ENCODE measurements around the gene PPIH. TPM values are rescaled to one million over a fixed set of nuclear protein-coding genes. Genes with fewer than 3 reads are reported as not detected.
"Not testable (repeated sequence)": the region's sequence is repeated elsewhere in the genome, so short reads cannot be mapped to it uniquely, and the experiment has no call there.

PPIH gene
- total and polyA plus RNA-seq, 4 donors, result 7.9 to 16.3 (median 13.0) TPM

GRCh38 chr1:42725820-42726219, 67.6 kb downstream of the PPIH start:
- not testable (repeated sequence) for H3K9me3 ChIP-seq (ENCODE audit: control insufficient read depth in 4 of 4, low read length in 3 of 4); DNase-seq (ENCODE audit: low spot score); H3K4me3 ChIP-seq (ENCODE audit: low read depth in 1 of 3, low read length in 3 of 3); H3K9ac ChIP-seq (ENCODE audit: low read depth in 1 of 2, low read length in 2 of 2); H3K4me1 ChIP-seq (ENCODE audit: control insufficient read depth in 4 of 4, insufficient read depth in 4 of 4, low read length in 3 of 4); H3K27me3 ChIP-seq (ENCODE audit: control insufficient read depth in 4 of 4, insufficient read depth in 4 of 4, low read length in 3 of 4); H3K36me3 ChIP-seq (ENCODE audit: control insufficient read depth in 4 of 4, insufficient read depth in 3 of 4, low read depth in 1 of 4, low read length in 3 of 4); H3K27ac ChIP-seq (ENCODE audit: low read depth in 1 of 2, low read length in 2 of 2)
- WGBS, result 97% methylated on average over 4 of the region's 4 CpGs

Other genes with a start within 250 kb of the PPIH start
- gene ZMYND12, start 202.4 kb upstream of the PPIH start, total RNA-seq, result 1 to 10 TPM; 2.1 to 3.0 TPM
- gene ZMYND12, start 202.4 kb upstream of the PPIH start, polyA plus RNA-seq, result 1 to 10 TPM; 1.3 to 2.0 TPM
- 10 to 100 TPM; 22.2 to 22.4 TPM for gene PPCS, start 201.9 kb upstream of the PPIH start, total RNA-seq
- gene PPCS, start 201.9 kb upstream of the PPIH start, polyA plus RNA-seq, result 10 to 100 TPM; 49.7 to 65.4 TPM
- gene CCDC30, start 195.1 kb upstream of the PPIH start, total RNA-seq, result 1 to 10 TPM; 1.7 to 2.0 TPM
- gene CCDC30, start 195.1 kb upstream of the PPIH start, polyA plus RNA-seq, result under 1 TPM; 0.07 to 0.93 TPM
- 100 to 1,000 TPM; 164 to 530 TPM for gene YBX1, start 24.0 kb downstream of the PPIH start, total RNA-seq
- 100 to 1,000 TPM; 107 to 244 TPM for gene YBX1, start 24.0 kb downstream of the PPIH start, polyA plus RNA-seq
- 1 to 10 TPM in 1 of 2 donors, not detected in 1; 5.1 TPM for gene CLDN19, start 81.8 kb downstream of the PPIH start, total RNA-seq
- under 1 TPM in 1 of 2 donors, not detected in 1; 0.14 TPM for gene CLDN19, start 81.8 kb downstream of the PPIH start, polyA plus RNA-seq
- 10 to 100 TPM; 24.5 to 28.0 TPM for gene P3H1, start 108.6 kb downstream of the PPIH start, total RNA-seq
- 10 to 100 TPM; 14.9 to 20.9 TPM for gene P3H1, start 108.6 kb downstream of the PPIH start, polyA plus RNA-seq
- gene C1orf50, start 108.8 kb downstream of the PPIH start, total RNA-seq, result 1 to 10 TPM; 2.6 to 4.4 TPM
- 1 to 10 TPM; 2.7 to 5.8 TPM for gene C1orf50, start 108.8 kb downstream of the PPIH start, polyA plus RNA-seq
- under 1 TPM; 0.05 to 0.08 TPM for gene TMEM269, start 126.6 kb downstream of the PPIH start, total RNA-seq
- gene TMEM269, start 126.6 kb downstream of the PPIH start, polyA plus RNA-seq, result not detected
- gene ERMAP, start 158.7 kb downstream of the PPIH start, total RNA-seq, result 10 to 100 TPM; 10.8 to 96.9 TPM
- 1 to 10 TPM; 3.9 to 7.2 TPM for gene ERMAP, start 158.7 kb downstream of the PPIH start, polyA plus RNA-seq
- gene SVBP, start 159.0 kb downstream of the PPIH start, total RNA-seq, result 10 to 100 TPM in 1 of 2 donors, 1 to 10 TPM in 1; 3.4 to 21.4 TPM
- 10 to 100 TPM in 1 of 2 donors, 1 to 10 TPM in 1; 8.5 to 21.8 TPM for gene SVBP, start 159.0 kb downstream of the PPIH start, polyA plus RNA-seq
- gene ZNF691, start 188.2 kb downstream of the PPIH start, total RNA-seq, result 1 to 10 TPM; 2.7 to 8.9 TPM
- gene ZNF691, start 188.2 kb downstream of the PPIH start, polyA plus RNA-seq, result 1 to 10 TPM; 5.1 to 5.9 TPM

Measured in liver (tissue), 9 donors.